ENCODE data around the gene FCRL1. TPM values are rescaled to one million over a fixed set of nuclear protein-coding genes. Genes with fewer than 3 reads are reported as not detected.

Gene FCRL1
- total and polyA plus RNA-seq, 2 of the 8 experiments (the other 6 are each of a cell fraction or from before 2014, with no cell fraction given) = not detected

DNA sequence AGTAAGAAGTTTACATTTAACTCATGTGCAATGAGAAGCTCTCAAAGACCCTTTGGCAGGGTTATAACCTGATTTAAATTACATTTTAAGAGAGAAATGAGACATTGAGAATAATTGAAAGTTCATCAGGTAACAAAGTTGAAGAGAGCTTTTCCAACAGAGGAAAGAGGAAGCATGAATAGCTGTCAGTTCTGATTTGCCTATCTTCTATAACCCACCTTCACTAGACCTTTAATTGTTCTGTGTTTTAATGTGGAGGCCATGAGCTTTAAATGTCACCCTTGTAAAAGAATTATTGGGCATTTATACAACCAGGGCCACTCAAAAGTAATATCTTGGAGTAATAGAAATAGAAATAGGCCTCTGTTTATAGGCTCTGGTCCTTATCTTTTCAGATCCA, 9.3 kb upstream of the FCRL1 start (continued):
- TF ChIP-seq, protein P1, sequence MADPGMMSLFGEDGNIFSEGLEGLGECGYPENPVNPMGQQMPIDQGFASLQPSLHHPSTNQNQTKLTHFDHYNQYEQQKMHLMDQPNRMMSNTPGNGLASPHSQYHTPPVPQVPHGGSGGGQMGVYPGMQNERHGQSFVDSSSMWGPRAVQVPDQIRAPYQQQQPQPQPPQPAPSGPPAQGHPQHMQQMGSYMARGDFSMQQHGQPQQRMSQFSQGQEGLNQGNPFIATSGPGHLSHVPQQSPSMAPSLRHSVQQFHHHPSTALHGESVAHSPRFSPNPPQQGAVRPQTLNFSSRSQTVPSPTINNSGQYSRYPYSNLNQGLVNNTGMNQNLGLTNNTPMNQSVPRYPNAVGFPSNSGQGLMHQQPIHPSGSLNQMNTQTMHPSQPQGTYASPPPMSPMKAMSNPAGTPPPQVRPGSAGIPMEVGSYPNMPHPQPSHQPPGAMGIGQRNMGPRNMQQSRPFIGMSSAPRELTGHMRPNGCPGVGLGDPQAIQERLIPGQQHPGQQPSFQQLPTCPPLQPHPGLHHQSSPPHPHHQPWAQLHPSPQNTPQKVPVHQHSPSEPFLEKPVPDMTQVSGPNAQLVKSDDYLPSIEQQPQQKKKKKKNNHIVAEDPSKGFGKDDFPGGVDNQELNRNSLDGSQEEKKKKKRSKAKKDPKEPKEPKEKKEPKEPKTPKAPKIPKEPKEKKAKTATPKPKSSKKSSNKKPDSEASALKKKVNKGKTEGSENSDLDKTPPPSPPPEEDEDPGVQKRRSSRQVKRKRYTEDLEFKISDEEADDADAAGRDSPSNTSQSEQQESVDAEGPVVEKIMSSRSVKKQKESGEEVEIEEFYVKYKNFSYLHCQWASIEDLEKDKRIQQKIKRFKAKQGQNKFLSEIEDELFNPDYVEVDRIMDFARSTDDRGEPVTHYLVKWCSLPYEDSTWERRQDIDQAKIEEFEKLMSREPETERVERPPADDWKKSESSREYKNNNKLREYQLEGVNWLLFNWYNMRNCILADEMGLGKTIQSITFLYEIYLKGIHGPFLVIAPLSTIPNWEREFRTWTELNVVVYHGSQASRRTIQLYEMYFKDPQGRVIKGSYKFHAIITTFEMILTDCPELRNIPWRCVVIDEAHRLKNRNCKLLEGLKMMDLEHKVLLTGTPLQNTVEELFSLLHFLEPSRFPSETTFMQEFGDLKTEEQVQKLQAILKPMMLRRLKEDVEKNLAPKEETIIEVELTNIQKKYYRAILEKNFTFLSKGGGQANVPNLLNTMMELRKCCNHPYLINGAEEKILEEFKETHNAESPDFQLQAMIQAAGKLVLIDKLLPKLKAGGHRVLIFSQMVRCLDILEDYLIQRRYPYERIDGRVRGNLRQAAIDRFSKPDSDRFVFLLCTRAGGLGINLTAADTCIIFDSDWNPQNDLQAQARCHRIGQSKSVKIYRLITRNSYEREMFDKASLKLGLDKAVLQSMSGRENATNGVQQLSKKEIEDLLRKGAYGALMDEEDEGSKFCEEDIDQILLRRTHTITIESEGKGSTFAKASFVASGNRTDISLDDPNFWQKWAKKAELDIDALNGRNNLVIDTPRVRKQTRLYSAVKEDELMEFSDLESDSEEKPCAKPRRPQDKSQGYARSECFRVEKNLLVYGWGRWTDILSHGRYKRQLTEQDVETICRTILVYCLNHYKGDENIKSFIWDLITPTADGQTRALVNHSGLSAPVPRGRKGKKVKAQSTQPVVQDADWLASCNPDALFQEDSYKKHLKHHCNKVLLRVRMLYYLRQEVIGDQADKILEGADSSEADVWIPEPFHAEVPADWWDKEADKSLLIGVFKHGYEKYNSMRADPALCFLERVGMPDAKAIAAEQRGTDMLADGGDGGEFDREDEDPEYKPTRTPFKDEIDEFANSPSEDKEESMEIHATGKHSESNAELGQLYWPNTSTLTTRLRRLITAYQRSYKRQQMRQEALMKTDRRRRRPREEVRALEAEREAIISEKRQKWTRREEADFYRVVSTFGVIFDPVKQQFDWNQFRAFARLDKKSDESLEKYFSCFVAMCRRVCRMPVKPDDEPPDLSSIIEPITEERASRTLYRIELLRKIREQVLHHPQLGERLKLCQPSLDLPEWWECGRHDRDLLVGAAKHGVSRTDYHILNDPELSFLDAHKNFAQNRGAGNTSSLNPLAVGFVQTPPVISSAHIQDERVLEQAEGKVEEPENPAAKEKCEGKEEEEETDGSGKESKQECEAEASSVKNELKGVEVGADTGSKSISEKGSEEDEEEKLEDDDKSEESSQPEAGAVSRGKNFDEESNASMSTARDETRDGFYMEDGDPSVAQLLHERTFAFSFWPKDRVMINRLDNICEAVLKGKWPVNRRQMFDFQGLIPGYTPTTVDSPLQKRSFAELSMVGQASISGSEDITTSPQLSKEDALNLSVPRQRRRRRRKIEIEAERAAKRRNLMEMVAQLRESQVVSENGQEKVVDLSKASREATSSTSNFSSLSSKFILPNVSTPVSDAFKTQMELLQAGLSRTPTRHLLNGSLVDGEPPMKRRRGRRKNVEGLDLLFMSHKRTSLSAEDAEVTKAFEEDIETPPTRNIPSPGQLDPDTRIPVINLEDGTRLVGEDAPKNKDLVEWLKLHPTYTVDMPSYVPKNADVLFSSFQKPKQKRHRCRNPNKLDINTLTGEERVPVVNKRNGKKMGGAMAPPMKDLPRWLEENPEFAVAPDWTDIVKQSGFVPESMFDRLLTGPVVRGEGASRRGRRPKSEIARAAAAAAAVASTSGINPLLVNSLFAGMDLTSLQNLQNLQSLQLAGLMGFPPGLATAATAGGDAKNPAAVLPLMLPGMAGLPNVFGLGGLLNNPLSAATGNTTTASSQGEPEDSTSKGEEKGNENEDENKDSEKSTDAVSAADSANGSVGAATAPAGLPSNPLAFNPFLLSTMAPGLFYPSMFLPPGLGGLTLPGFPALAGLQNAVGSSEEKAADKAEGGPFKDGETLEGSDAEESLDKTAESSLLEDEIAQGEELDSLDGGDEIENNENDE (IDR thresholded peaks at IDR 0.05; ENCODE audit: insufficient replicate concordance, low read length) = no peak
- TF ChIP-seq NANOG (IDR thresholded peaks at IDR 0.05; ENCODE audit: insufficient read depth, low read depth, low read length, poor library complexity, severe bottlenecking) (no peak), SIX5 (IDR thresholded peaks at IDR 0.05; ENCODE audit: low read depth, low read length) (no peak), RBBP5 (IDR thresholded peaks at IDR 0.05; ENCODE audit: borderline replicate concordance, low read depth, low read length) (no peak), POLR2A (IDR thresholded peaks at IDR 0.05; ENCODE audit: control extremely low read depth in 1 of 2, low read depth in 2 of 2, low read length in 2 of 2) (no peak), HDAC6 (IDR thresholded peaks at IDR 0.05; ENCODE audit: low read depth, low read length) (no peak), RNF2 (IDR thresholded peaks at IDR 0.05; ENCODE audit: borderline replicate concordance, low read depth, low read length, missing control alignments, poor library complexity, severe bottlenecking) (no peak), CREB1 (IDR thresholded peaks at IDR 0.05) (no peak), MAFK (IDR thresholded peaks at IDR 0.05; ENCODE audit: low read depth, low read length) (no peak), JUN (IDR thresholded peaks at IDR 0.05; ENCODE audit: low read depth, low read length) (no peak), BCL11A (IDR thresholded peaks at IDR 0.05; ENCODE audit: low read depth in 2 of 2, low read length in 2 of 2) (no peak), TAF7 (optimal IDR thresholded peaks at IDR 0.05; ENCODE audit: borderline replicate concordance, low read depth, low read length) (no peak)

All from H1 (cell line).